Measurements from ENCODE around the gene HOXB3.

GRCh38 chr17:48565925-48566710, 23.9 kb downstream of the HOXB3 start:
- no peak for TF ChIP-seq CTCF (IDR thresholded peaks at IDR 0.05 in 8 of 11, conservative IDR thresholded peaks at IDR 0.05 in 3 of 11)
- TF ChIP-seq POLR2AphosphoS5 (IDR thresholded peaks at IDR 0.05): no peak

Measured in spleen (tissue), 7 donors.